NK-92 (cell line): ENCODE measurements around the gene SDC4.

Experiments used
- DNase-seq: peaks from one replicate; lab custom pipeline; 2025; ENCODE audit not compliant: unreplicated experiment; lab: John Stamatoyannopoulos, UW

SDC4 gene

GRCh38 chr20:45322952-45323383 is 25.3 kb downstream of the SDC4 start:
- DNase-seq, result no peak

DNA sequence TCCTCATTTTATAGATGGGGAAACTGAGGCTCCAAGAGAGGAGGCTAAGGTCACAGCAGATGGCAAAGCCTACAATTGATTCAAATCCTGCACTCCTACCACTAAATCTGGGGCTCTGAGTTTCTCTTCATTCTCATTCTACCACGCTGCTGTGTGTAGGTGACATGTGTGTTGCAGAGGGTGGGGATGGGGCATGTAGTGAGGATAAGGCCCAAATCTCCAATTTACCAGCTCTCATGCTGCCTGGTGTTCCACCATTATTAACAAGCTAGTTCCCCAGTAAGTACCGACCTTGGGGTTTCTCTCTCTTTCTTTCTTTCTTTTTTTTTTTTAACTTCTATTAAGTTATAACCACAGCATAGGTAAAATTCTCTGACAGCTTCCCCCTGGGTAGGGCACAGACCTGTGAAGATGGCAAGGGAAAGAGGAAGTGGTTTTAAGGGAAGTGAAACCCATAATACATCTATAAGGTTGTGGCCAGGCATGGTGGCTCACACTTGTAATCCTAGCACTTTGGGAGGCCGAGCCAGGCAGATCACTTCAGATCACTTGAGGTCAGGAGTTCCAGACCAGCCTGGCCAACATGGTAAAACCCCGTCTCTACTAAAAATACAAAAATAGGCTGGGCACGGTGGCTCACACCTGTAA is 27.2 kb downstream of the SDC4 start:
- no peak for DNase-seq

GRCh38 chr20:45318948-45319347 is 29.3 kb downstream of the SDC4 start:
- DNase-seq, result no peak

- no peak for DNase-seq
Measured at GRCh38 chr20:45318386-45318939, 29.8 kb downstream of the SDC4 start.

DNA sequence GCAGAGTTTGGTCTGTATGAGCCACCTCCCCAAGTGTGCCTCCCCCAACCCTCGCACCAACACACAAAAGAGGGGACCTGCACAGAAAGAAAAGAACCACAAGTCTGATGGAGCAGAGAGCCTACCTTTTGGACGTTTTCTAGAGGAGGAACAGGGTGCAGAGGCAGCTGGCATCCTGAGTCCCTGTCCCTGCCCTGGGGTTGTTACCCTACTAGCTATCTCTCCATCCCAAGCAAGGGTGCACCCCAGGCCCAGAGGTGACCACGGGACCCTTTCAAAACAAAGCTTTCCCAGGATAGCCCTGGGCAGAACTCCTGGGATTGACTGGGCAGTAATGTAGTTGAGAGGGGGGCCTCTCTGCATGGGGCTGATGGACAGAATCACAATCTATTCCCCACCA is 30.4 kb downstream of the SDC4 start:
- no peak for DNase-seq

GRCh38 chr20:45316150-45317080 is 31.8 kb downstream of the SDC4 start:
- DNase-seq, result no peak

DNA sequence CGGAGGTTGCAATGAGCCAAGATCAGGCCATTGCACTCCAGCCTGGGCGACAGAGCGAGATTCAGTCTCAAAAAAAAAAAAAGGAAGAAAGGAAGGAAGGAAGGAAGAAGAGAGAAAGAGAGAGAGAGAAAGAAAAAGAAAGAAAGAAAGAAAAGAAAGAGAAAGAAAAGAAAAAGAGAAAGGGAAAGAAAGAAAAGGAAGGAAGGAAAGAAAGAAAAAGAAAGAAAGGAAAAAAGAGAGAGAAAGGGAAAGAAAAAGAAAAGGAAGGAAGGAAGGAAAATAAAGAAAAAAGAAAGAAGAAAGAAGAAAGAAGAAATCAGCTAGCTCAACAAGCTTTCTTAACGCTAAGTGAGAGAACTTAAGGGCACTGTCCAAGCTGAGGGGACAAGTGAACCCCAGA is 32.6 kb downstream of the SDC4 start:
- no peak for DNase-seq

GRCh38 chr20:45313943-45314342 is 34.3 kb downstream of the SDC4 start:
- no peak for DNase-seq

DNA sequence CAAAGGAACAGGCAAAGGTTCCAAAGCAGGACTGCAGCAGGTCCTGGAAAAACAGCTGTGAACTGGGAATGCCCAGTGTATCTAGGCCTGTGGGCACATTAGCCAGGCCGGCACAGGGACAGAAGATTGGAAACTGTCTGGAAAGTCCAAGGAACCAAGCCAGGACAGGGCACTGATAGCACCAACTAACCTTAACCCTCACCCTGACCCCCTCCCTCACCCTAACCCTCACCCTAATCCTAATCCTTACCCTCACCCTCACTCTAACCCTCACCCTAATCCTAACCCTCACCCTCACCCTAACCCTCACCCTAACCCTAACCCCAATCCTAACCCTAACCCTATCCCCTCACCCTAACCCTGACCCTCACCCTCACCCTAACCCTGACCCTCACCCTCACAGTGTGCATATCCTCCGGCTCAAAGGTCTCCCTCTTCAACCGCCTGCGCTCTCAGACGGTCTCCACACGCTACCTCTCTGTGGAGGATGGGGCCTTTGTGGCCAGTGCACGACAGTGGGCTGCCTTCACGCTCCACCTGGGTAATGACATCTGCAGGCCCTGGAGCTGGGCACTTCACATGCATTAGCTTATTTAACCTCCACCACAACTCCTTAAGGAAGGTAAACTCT is 35.0 kb downstream of the SDC4 start:
- no peak for DNase-seq

GRCh38 chr20:45312241-45312640 is 36.0 kb downstream of the SDC4 start:
- DNase-seq, result no peak

DNA sequence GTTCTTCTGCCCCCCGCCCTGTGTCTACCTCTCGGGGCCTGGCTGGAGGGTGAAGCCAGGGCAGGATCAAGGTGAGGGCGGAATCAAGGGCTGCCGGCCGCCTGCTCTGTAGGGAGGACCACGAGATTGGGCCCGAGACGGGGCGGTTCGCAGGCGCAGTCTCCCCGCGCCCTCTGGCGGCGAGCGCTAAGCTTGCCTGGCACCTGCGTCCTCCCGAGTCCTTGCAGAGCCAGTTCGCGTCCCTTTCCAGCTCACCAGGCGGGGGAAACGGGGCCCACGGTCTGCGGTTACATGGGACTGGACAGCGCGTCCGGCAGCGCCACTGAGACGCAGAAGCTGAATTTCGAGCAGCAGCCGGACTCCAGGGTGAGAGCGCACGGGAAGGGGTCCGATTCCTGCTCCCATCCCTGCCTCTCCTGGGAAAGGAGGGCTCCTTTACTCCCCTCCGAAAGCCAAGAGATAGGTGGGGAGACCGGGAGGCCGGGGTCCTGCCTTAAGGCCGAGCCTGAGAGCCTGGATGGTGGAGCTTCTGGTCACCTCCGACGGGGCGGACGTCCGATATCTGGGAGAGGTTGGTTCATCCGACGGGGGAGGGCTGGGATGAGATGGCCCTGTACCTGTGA is 36.5 kb downstream of the SDC4 start:
- no peak for DNase-seq

- DNase-seq, result no peak
Measured at GRCh38 chr20:45309075-45309474, 39.1 kb downstream of the SDC4 start.

DNA sequence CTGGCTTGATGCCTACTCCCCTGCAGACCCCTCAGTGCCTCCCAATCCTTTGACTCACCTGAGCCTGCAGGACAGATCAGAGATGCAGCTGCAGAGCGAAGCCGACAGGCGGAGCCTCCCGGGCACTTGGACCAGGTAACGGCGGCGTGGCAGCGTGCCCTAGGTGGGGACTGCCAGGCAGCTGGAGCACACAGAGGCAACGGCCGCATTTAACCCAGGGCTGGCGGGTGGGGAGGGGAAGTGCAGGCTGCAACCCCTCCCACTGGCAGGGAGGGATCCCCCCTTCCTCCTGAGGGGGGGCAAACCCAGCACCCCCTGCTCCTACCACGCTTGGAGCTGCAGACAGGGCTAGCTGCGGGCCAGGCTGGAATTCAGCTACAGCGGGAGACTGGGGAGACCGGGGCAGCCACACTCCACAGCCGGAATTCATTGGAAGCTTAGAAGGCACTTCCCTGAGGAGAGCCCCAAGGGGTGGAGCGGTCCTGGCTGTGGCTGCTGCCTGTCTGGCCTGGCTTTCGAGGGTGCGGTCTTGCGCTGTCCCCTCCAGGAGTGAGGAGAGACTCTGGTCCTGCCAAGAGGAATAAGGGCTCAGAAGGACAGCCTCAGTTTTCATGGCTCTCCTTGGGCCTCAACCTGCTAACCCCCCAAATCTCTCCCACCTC is 40.0 kb downstream of the SDC4 start, which contains the start of gene MATN4:
Gene MATN4 (minus strand): TSS at position 183 of the 662 bp plus-strand sequence. CDS start 2,717 bp downstream, outside the sequence.
- DNase-seq, result no peak

DNA sequence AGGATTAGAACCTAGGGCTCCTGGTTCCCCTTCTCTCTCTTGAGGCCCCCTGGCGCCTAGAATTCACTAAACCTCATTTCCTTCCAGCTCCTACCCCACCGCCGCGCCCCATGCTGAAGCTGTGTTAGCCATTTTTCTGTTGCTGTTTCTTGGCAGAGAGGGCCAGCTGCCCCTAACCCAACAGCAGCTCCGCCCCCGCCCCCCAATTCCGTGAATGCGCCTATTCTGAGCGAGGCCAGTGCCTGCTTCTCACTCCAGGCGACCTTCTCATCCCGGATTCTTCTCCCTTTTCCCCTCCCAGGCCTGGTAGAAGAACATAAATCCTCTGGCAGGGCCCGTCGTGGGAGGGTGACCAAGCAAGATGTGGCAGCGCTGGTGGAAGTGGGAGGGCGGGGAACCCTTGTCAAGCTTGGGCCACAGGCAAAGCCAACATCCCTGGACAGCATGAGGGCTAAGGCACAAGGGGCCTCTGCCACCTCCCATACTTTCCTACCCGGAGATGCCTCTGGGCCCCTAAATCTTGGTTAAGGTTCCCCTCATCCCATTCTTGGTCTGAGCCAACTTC is 41.1 kb downstream of the SDC4 start:
- DNase-seq, result no peak

DNA sequence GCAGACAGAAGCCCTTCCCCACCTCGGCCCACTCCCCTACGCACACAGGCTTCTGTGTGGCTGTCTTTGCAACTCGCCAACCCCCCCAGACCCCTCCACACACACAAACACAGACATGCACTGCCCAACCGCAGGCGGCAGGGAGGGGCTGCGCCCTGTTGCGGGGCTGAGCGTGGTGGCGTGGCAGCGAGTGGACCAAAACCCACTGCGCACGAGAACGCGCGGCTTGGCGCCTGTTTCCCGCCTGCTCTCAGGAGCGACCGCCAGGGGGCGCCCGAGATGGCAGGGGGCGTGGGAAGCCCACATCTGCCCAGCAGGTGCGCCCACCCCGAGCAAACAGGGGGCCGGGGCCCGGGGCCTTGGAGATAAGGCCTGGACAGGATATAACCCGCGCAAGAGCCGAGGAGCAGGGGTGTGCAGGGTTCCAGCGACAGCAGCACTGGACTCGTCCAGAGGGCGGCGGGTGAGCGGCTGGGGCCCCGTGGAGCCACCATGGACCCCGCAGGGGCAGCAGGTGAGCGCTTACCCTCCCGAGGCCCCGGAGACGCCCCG is 41.7 kb downstream of the SDC4 start, which contains the start of gene RBPJL:
Gene RBPJL (plus strand): TSS at position 410 of the 552 bp plus-strand sequence. CDS start 83 bp downstream, at position 493.
- no peak for DNase-seq

- no peak for DNase-seq
Measured at GRCh38 chr20:45305262-45305661, 43.0 kb downstream of the SDC4 start.

- no peak for DNase-seq
Measured at GRCh38 chr20:45304464-45304999, 43.7 kb downstream of the SDC4 start.

DNA sequence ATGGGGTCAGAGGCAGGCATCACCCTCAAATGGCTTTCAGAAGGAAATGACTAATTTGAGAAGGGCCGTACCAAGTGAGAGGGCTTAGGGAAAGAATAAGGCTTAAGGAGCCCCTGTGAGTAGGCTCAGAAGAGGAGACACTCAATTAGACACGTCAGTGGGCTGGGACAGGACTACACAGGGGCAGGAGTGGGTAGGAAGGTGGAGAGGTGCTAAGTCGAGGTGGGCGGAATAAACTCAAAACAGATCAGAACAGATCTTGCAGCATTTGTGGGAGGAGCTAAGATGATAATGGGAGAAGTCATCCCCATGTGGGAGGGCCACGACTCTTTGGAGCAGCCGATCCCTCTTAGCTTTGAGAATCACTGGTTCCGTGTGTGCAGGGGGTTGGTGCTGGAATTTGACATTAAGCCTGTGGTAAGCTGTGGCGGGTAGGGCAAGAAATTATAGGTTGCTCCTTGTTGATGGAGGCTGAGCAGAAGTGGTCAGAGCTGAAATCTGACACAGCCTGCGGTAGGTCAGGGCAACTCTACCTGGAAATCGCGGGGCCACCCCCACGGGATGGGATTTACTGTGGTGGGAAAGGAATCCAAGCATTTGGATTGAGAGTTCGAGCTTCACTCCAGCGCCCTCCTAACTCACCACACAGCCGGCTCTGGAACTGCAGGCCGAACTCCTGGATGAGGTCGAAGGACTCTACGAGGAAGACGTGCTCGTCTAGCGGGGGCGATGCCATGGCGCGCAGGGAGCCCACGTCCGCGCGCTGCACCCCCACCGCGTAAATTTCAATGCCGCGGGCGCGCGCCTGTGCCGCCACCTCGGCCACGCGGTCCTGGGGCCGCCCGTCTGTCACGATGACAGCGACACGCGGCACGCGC is 44.4 kb downstream of the SDC4 start:
- no peak for DNase-seq
